ENCODE data around the gene MUC7.
"Not testable (repeated sequence)": the region's sequence is repeated elsewhere in the genome, so short reads cannot be mapped to it uniquely, and the experiment has no call there.

Gene MUC7

GRCh38 chr4:70501838-70502237 is 29.8 kb downstream of the MUC7 start:
- not testable (repeated sequence) for H3K9me3 ChIP-seq (ENCODE audit: control insufficient read depth in 1 of 2, low read length in 2 of 2); H3K27me3 ChIP-seq (ENCODE audit: low read depth, low read length); H3K36me3 ChIP-seq (ENCODE audit: control insufficient read depth in 1 of 2, insufficient read depth in 2 of 2, low read length in 2 of 2); H3K27ac ChIP-seq (ENCODE audit: low read length); H3K4me3 ChIP-seq (ENCODE audit: low read depth in 1 of 2, low read length in 2 of 2); H3K4me1 ChIP-seq (ENCODE audit: control insufficient read depth in 1 of 2, insufficient read depth in 2 of 2, low read length in 2 of 2)

GRCh38 chr4:70504733-70505132 is 32.7 kb downstream of the MUC7 start:
- H3K36me3 ChIP-seq (ENCODE audit: control insufficient read depth in 1 of 2, insufficient read depth in 2 of 2, low read length in 2 of 2): no peaks in the 10 kb centered on the region
- no peaks in the 10 kb centered on the region for H3K27me3 ChIP-seq (ENCODE audit: low read depth, low read length)
- no peak overlapping the region for H3K27ac ChIP-seq (ENCODE audit: low read length)
- H3K4me1 ChIP-seq (ENCODE audit: control insufficient read depth in 1 of 2, insufficient read depth in 2 of 2, low read length in 2 of 2): no peaks in the 10 kb centered on the region
- no peak overlapping the region for H3K4me3 ChIP-seq (ENCODE audit: low read depth in 1 of 2, low read length in 2 of 2)
- no peaks in the 10 kb centered on the region for H3K9me3 ChIP-seq (ENCODE audit: control insufficient read depth in 1 of 2, low read length in 2 of 2)

GRCh38 chr4:70505151-70505748 is 33.3 kb downstream of the MUC7 start:
- Histone ChIP-seq H3K4me3 (ENCODE audit: low read depth in 1 of 2, low read length in 2 of 2) (no peak overlapping the region), H3K9me3 (ENCODE audit: control insufficient read depth in 1 of 2, low read length in 2 of 2) (no peaks in the 10 kb centered on the region), H3K27ac (ENCODE audit: low read length) (no peak overlapping the region), H3K27me3 (ENCODE audit: low read depth, low read length) (no peaks in the 10 kb centered on the region), H3K36me3 (ENCODE audit: control insufficient read depth in 1 of 2, insufficient read depth in 2 of 2, low read length in 2 of 2) (no peaks in the 10 kb centered on the region), H3K4me1 (ENCODE audit: control insufficient read depth in 1 of 2, insufficient read depth in 2 of 2, low read length in 2 of 2) (no peaks in the 10 kb centered on the region)

- Histone ChIP-seq H3K4me3 (ENCODE audit: low read depth in 1 of 2, low read length in 2 of 2) (no peak overlapping the region), H3K27ac (ENCODE audit: low read length) (no peak overlapping the region), H3K27me3 (ENCODE audit: low read depth, low read length) (no peaks in the 10 kb centered on the region)
Measured at GRCh38 chr4:70508801-70509200, 36.8 kb downstream of the MUC7 start.

GRCh38 chr4:70511365-70511764 is 39.4 kb downstream of the MUC7 start:
- Histone ChIP-seq H3K4me3 (ENCODE audit: low read depth in 1 of 2, low read length in 2 of 2) (no peak overlapping the region), H3K4me1 (ENCODE audit: control insufficient read depth in 1 of 2, insufficient read depth in 2 of 2, low read length in 2 of 2) (no peaks in the 10 kb centered on the region), H3K36me3 (ENCODE audit: control insufficient read depth in 1 of 2, insufficient read depth in 2 of 2, low read length in 2 of 2) (no peaks in the 10 kb centered on the region), H3K9me3 (ENCODE audit: control insufficient read depth in 1 of 2, low read length in 2 of 2) (no peaks in the 10 kb centered on the region), H3K27ac (ENCODE audit: low read length) (no peak overlapping the region), H3K27me3 (ENCODE audit: low read depth, low read length) (no peaks in the 10 kb centered on the region)

More at GRCh38 chr4:70508801-70509200, 36.8 kb downstream of the MUC7 start:
- H3K4me1 ChIP-seq (ENCODE audit: control insufficient read depth in 1 of 2, insufficient read depth in 2 of 2, low read length in 2 of 2): no peaks in the 10 kb centered on the region
- no peaks in the 10 kb centered on the region for H3K9me3 ChIP-seq (ENCODE audit: control insufficient read depth in 1 of 2, low read length in 2 of 2)
- H3K36me3 ChIP-seq (ENCODE audit: control insufficient read depth in 1 of 2, insufficient read depth in 2 of 2, low read length in 2 of 2): no peaks in the 10 kb centered on the region

- H3K36me3 ChIP-seq (ENCODE audit: control insufficient read depth in 1 of 2, insufficient read depth in 2 of 2, low read length in 2 of 2): no peaks in the 10 kb centered on the region
- H3K9me3 ChIP-seq (ENCODE audit: control insufficient read depth in 1 of 2, low read length in 2 of 2): no peaks in the 10 kb centered on the region
- no peaks in the 10 kb centered on the region for H3K4me1 ChIP-seq (ENCODE audit: control insufficient read depth in 1 of 2, insufficient read depth in 2 of 2, low read length in 2 of 2)
- no peak overlapping the region for H3K4me3 ChIP-seq (ENCODE audit: low read depth in 1 of 2, low read length in 2 of 2)
- H3K27me3 ChIP-seq (ENCODE audit: low read depth, low read length): no peaks in the 10 kb centered on the region
- H3K27ac ChIP-seq (ENCODE audit: low read length): no peak overlapping the region
Measured at GRCh38 chr4:70515367-70516250, 43.6 kb downstream of the MUC7 start.

GRCh38 chr4:70518269-70518668 is 46.3 kb downstream of the MUC7 start, which contains the start of gene AMTN:
Gene AMTN, plus strand, starts transcription at chr4:70518569. Its CDS starts 209 bp downstream, at chr4:70518778.
- no peaks in the 10 kb centered on the region for H3K36me3 ChIP-seq (ENCODE audit: control insufficient read depth in 1 of 2, insufficient read depth in 2 of 2, low read length in 2 of 2)
- H3K4me3 ChIP-seq (ENCODE audit: low read depth in 1 of 2, low read length in 2 of 2): no peak within 1 kb of the TSS
- H3K27ac ChIP-seq (ENCODE audit: low read length): no peak within 1 kb of the TSS
- H3K4me1 ChIP-seq (ENCODE audit: control insufficient read depth in 1 of 2, insufficient read depth in 2 of 2, low read length in 2 of 2): no peaks in the 10 kb centered on the region
- H3K9me3 ChIP-seq (ENCODE audit: control insufficient read depth in 1 of 2, low read length in 2 of 2): no peaks in the 10 kb centered on the region
- no peaks in the 10 kb centered on the region for H3K27me3 ChIP-seq (ENCODE audit: low read depth, low read length)

- Histone ChIP-seq H3K27me3 (ENCODE audit: low read depth, low read length) (no peaks in the 10 kb centered on the region), H3K36me3 (ENCODE audit: control insufficient read depth in 1 of 2, insufficient read depth in 2 of 2, low read length in 2 of 2) (no peaks in the 10 kb centered on the region), H3K4me3 (ENCODE audit: low read depth in 1 of 2, low read length in 2 of 2) (no peak overlapping the region), H3K4me1 (ENCODE audit: control insufficient read depth in 1 of 2, insufficient read depth in 2 of 2, low read length in 2 of 2) (no peaks in the 10 kb centered on the region), H3K9me3 (ENCODE audit: control insufficient read depth in 1 of 2, low read length in 2 of 2) (no peaks in the 10 kb centered on the region), H3K27ac (ENCODE audit: low read length) (no peak overlapping the region)
Measured at GRCh38 chr4:70518716-70519115, 46.7 kb downstream of the MUC7 start.

GRCh38 chr4:70522626-70523025 is 50.6 kb downstream of the MUC7 start:
- Histone ChIP-seq H3K27ac (ENCODE audit: low read length) (no peak overlapping the region), H3K4me1 (ENCODE audit: control insufficient read depth in 1 of 2, insufficient read depth in 2 of 2, low read length in 2 of 2) (no peaks in the 10 kb centered on the region), H3K36me3 (ENCODE audit: control insufficient read depth in 1 of 2, insufficient read depth in 2 of 2, low read length in 2 of 2) (no peaks in the 10 kb centered on the region), H3K4me3 (ENCODE audit: low read depth in 1 of 2, low read length in 2 of 2) (no peak overlapping the region), H3K27me3 (ENCODE audit: low read depth, low read length) (no peaks in the 10 kb centered on the region), H3K9me3 (ENCODE audit: control insufficient read depth in 1 of 2, low read length in 2 of 2) (no peaks in the 10 kb centered on the region)

GRCh38 chr4:70530997-70531396 is 59.0 kb downstream of the MUC7 start:
- no peak overlapping the region for H3K4me3 ChIP-seq (ENCODE audit: low read depth in 1 of 2, low read length in 2 of 2)
- no peaks in the 10 kb centered on the region for H3K27me3 ChIP-seq (ENCODE audit: low read depth, low read length)
- H3K9me3 ChIP-seq (ENCODE audit: control insufficient read depth in 1 of 2, low read length in 2 of 2): no peaks in the 10 kb centered on the region
- no peaks in the 10 kb centered on the region for H3K4me1 ChIP-seq (ENCODE audit: control insufficient read depth in 1 of 2, insufficient read depth in 2 of 2, low read length in 2 of 2)
- H3K36me3 ChIP-seq (ENCODE audit: control insufficient read depth in 1 of 2, insufficient read depth in 2 of 2, low read length in 2 of 2): no peaks in the 10 kb centered on the region
- H3K27ac ChIP-seq (ENCODE audit: low read length): no peak overlapping the region

- Histone ChIP-seq H3K27me3 (ENCODE audit: low read depth, low read length) (no peaks in the 10 kb centered on the region), H3K27ac (ENCODE audit: low read length) (no peak overlapping the region), H3K4me1 (ENCODE audit: control insufficient read depth in 1 of 2, insufficient read depth in 2 of 2, low read length in 2 of 2) (no peaks in the 10 kb centered on the region), H3K36me3 (ENCODE audit: control insufficient read depth in 1 of 2, insufficient read depth in 2 of 2, low read length in 2 of 2) (no peaks in the 10 kb centered on the region), H3K4me3 (ENCODE audit: low read depth in 1 of 2, low read length in 2 of 2) (no peak overlapping the region), H3K9me3 (ENCODE audit: control insufficient read depth in 1 of 2, low read length in 2 of 2) (no peaks in the 10 kb centered on the region)
Measured at GRCh38 chr4:70531981-70532380, 60.0 kb downstream of the MUC7 start.

All from muscle layer of duodenum (tissue), 2 donors.